Ishikawa (cell line): ENCODE measurements around the gene NXNL1.

Source experiments
- CREB1 ChIP-seq: IDR thresholded peaks from 2 replicates; pipeline ENCODE4 v1.6.1; 2012; ENCODE audit warnings: low read depth
- EGR1 ChIP-seq: IDR thresholded peaks from 2 replicates; pipeline ENCODE4 v1.6.1; 2012
- EP300 ChIP-seq: IDR thresholded peaks from 2 replicates; pipeline ENCODE4 v1.6.1; 2012; ENCODE audit warnings: borderline replicate concordance
- FOXM1 ChIP-seq: IDR thresholded peaks from 2 replicates; pipeline ENCODE4 v1.6.1; 2012; ENCODE audit warnings: low read depth, borderline replicate concordance
- RAD21 ChIP-seq: IDR thresholded peaks from 2 replicates; pipeline ENCODE4 v1.6.1; 2012; ENCODE audit warnings: low read depth
- TAF1 ChIP-seq: IDR thresholded peaks from 2 replicates; pipeline ENCODE4 v1.6.1; 2012; ENCODE audit warnings: low read depth, mild to moderate bottlenecking
- TCF12 ChIP-seq: IDR thresholded peaks from 2 replicates; pipeline ENCODE4 v1.6.1; 2012; ENCODE audit warnings: low read depth
- TEAD4 ChIP-seq: IDR thresholded peaks from 2 replicates; pipeline ENCODE4 v1.6.1; 2012
- YY1 ChIP-seq: IDR thresholded peaks from 2 replicates; pipeline ENCODE4 v1.6.1; 2012; ENCODE audit warnings: low read depth
- ZBTB7A ChIP-seq: IDR thresholded peaks from 2 replicates; pipeline ENCODE4 v1.6.1; 2012; ENCODE audit warnings: low read depth
- TF ChIP-seq, protein P1 (sequence below): IDR thresholded peaks from 2 replicates; pipeline ENCODE4 v1.6.1; 2012
- TF ChIP-seq, protein P2 (sequence below): IDR thresholded peaks from 2 replicates; pipeline ENCODE4 v1.6.1; 2012

DNA sequence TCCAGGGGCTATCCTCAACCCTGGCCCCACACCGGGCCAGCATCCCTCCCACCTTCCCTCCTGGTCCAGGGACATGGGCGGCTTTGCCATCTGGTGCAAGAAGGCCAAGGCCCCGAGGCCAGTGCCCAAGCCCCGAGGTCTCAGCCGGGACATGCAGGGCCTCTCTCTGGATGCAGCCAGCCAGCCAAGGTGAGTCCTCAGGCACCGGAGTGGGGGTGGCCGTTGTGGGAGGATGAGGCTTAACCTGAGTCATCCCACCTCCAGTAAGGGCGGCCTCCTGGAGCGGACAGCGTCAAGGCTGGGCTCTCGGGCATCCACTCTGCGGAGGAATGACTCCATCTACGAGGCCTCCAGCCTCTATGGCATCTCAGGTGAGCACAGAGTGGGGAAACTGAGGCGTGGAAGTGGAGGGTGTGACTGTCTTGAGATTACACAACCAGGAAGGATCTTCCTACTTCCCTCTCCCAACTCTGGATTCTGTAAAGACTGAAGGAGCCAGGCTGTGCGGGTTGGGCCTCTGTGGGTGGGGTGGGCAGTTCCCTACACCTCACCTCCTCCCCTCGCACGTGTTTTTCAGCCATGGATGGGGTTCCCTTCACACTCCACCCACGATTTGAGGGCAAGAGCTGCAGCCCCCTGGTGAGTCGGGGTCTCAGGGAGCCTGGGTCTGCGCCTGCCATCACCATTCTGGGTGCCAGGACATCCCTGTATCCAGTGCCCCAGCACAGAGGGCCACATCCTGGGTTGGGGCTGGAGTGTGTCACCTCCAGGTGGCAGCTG is 37.1 kb downstream of the NXNL1 start:
- TF ChIP-seq EP300 (no peak), TCF12 (no peak), RAD21 (no peak), EGR1 (no peak), TEAD4 (no peak), ZBTB7A (no peak), TAF1 (no peak), YY1 (no peak), FOXM1 (no peak), CREB1 (no peak)
- TF ChIP-seq, protein P1, sequence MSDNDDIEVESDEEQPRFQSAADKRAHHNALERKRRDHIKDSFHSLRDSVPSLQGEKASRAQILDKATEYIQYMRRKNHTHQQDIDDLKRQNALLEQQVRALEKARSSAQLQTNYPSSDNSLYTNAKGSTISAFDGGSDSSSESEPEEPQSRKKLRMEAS = no peak
- TF ChIP-seq, protein P2, sequence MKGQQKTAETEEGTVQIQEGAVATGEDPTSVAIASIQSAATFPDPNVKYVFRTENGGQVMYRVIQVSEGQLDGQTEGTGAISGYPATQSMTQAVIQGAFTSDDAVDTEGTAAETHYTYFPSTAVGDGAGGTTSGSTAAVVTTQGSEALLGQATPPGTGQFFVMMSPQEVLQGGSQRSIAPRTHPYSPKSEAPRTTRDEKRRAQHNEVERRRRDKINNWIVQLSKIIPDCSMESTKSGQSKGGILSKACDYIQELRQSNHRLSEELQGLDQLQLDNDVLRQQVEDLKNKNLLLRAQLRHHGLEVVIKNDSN = no peak
